ENCODE measurements around the gene TTYH2. TPM values are rescaled to one million over a fixed set of nuclear protein-coding genes. Genes with fewer than 3 reads are reported as not detected.

The TTYH2 gene
- total RNA-seq, 1 donor from 2014 or later = 0.81 TPM

GRCh38 chr17:74192950-74193781, 20.2 kb upstream of the TTYH2 start:
- DNase-seq (ENCODE audit: low spot score) = peak; percentile 80
- peak; percentile 81 for ATAC-seq

- ATAC-seq (no peak), DNase-seq (ENCODE audit: low spot score) (no peak)
These were observed 18.7 kb upstream of the TTYH2 start for GRCh38 chr17:74194682-74195081.

- no peak for DNase-seq (ENCODE audit: low spot score)
- ATAC-seq = no peak
These were observed 16.6 kb upstream of the TTYH2 start for GRCh38 chr17:74196541-74197317.

GRCh38 chr17:74197801-74198200, 15.6 kb upstream of the TTYH2 start:
- no peak for DNase-seq (ENCODE audit: low spot score)
- ATAC-seq = no peak

GRCh38 chr17:74198694-74199093, 14.7 kb upstream of the TTYH2 start:
- DNase-seq (ENCODE audit: low spot score) = no peak
- ATAC-seq = no peak

- DNase-seq (ENCODE audit: low spot score) (peak; percentile 63), ATAC-seq (peak; percentile 77)
These were observed 13.9 kb upstream of the TTYH2 start for GRCh38 chr17:74199306-74200092.

- ATAC-seq = no peak
- DNase-seq (ENCODE audit: low spot score) = no peak
These were observed 13.3 kb upstream of the TTYH2 start for GRCh38 chr17:74200112-74200511.

- no peak for DNase-seq (ENCODE audit: low spot score)
These were observed 12.1 kb upstream of the TTYH2 start for GRCh38 chr17:74201250-74201649.

GRCh38 chr17:74201948-74202347, 11.4 kb upstream of the TTYH2 start:
- ATAC-seq (no peak), DNase-seq (ENCODE audit: low spot score) (no peak)

More at GRCh38 chr17:74201250-74201649, 12.1 kb upstream of the TTYH2 start:
- ATAC-seq = no peak

GRCh38 chr17:74202938-74203337, 10.4 kb upstream of the TTYH2 start:
- no peak for DNase-seq (ENCODE audit: low spot score)
- ATAC-seq = no peak

- ATAC-seq = peak; percentile 93
These were observed 9.7 kb upstream of the TTYH2 start, which contains the start of gene RPL38 for GRCh38 chr17:74203439-74204240. RPL38 (plus strand) TSS chr17:74203678; CDS start chr17:74203956, 278 bp downstream.

GRCh38 chr17:74204474-74204873, 8.9 kb upstream of the TTYH2 start:
- DNase-seq (ENCODE audit: low spot score) = no peak
- ATAC-seq = no peak

More at GRCh38 chr17:74203439-74204240, 9.7 kb upstream of the TTYH2 start, which contains the start of gene RPL38:
- peak; percentile 95 for DNase-seq (ENCODE audit: low spot score)

- no peak for ATAC-seq
- DNase-seq (ENCODE audit: low spot score) = no peak
These were observed 8.1 kb upstream of the TTYH2 start for GRCh38 chr17:74205274-74205673.

GRCh38 chr17:74206332-74206818, 7.0 kb upstream of the TTYH2 start:
- ATAC-seq = no peak
- DNase-seq (ENCODE audit: low spot score) = no peak

GRCh38 chr17:74210191-74211140, 2.9 kb upstream of the TTYH2 start:
- peak; percentile 62 for DNase-seq (ENCODE audit: low spot score)
- ATAC-seq = peak; percentile 58

GRCh38 chr17:74211141-74211911, 2.0 kb upstream of the TTYH2 start:
- DNase-seq (ENCODE audit: low spot score) (no peak), ATAC-seq (no peak)

GRCh38 chr17:74211912-74212208, 1.5 kb upstream of the TTYH2 start:
- DNase-seq (ENCODE audit: low spot score) (no peak), ATAC-seq (no peak)

- peak; percentile 2 for ATAC-seq
These were observed 1.0 kb upstream of the TTYH2 start for GRCh38 chr17:74212209-74212912.

More at GRCh38 chr17:74212209-74212912, 1.0 kb upstream of the TTYH2 start:
- DNase-seq (ENCODE audit: low spot score) = no peak

All from left lobe of liver (tissue), 2 donors.